NCI-H2081 treated with DMSO at 0.1 percent for 48 hours (cell line): ENCODE results near the gene RWDD4.

Source experiments
- DNase-seq: peaks from one replicate; lab custom pipeline; 2025; lab: John Stamatoyannopoulos, UW

Gene RWDD4

DNA sequence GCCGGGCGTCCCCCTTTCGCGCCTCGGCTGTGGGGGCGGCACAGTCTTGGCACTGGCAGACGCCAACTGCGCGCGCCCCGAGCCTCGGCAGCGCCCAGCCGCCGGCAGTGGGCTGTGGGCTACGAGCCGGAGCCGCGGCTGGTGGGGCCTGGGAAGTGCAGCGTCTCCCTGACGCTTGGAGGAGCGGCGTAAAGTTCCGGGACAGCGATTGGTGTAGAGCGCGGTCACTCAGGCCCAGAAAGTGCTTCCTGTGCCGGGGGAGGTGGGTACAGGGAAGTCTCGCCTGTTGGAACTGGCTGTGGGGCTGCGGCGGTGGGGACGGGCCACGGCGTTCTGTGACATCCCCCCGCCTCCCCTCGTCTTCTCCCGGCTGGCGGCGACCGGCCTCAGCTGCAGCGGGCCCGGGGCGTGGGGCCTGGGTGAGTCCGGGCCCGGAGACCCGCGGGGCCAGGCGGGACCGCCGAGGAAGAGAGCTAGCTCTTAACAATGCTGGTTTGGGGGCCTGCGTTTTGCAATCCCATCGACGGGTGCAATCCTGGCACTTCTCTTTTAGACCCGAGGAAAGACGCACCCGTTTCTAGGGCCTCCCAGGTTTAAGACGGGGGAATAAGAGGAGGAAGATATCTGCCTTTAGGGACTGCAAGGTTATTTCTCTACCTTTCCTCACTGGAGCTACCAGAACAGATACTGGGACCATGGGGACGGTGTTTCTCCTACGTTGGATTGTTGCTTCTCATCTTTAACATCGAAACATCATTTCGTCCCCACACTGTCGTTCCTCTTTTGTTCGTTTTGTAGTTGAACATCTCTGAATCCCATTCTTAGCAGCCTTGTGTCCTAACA is at the start of gene RWDD4, which contains the start of gene TRAPPC11:
RWDD4 (minus strand) TSS at position 157 of the 843 bp plus-strand sequence. CDS start 233 bp downstream, outside the sequence.
TRAPPC11 (plus strand) TSS at position 265 of the 843 bp plus-strand sequence. CDS start 4,575 bp downstream, outside the sequence.
- peak; percentile 60 for DNase-seq

DNA sequence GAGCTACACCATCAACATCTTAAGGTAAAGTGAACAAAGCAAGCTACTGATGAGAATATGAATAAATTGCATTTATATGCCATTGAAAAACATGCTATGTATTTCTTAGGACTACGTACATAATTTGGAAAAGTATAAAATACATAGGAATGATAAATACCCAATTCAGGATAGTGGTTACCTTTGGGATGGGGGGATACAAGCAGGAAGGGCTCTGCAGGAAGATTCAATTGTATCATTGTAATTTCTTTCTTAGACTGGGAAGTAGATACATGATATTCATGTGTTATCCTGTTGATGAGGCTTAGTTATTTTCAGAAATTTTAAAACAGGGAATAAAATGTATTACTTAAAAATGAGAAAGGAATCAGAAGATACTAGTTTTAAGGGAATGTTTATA is 43.5 kb upstream of the RWDD4 start:
- DNase-seq: no peak

- no peak for DNase-seq
Measured at GRCh38 chr4:183700407-183700806, 41.4 kb upstream of the RWDD4 start.

GRCh38 chr4:183698909-183699308 is 39.9 kb upstream of the RWDD4 start:
- DNase-seq: no peak

- no peak for DNase-seq
Measured at GRCh38 chr4:183691897-183692296, 32.9 kb upstream of the RWDD4 start.

GRCh38 chr4:183691006-183691405 is 32.0 kb upstream of the RWDD4 start:
- DNase-seq: no peak

- no peak for DNase-seq
Measured at GRCh38 chr4:183688216-183688615, 29.2 kb upstream of the RWDD4 start.

GRCh38 chr4:183686461-183686860 is 27.5 kb upstream of the RWDD4 start:
- DNase-seq: no peak

- no peak for DNase-seq
Measured at GRCh38 chr4:183681119-183681518, 22.1 kb upstream of the RWDD4 start.

- DNase-seq: no peak
Measured at GRCh38 chr4:183675625-183676024, 16.6 kb upstream of the RWDD4 start.

DNA sequence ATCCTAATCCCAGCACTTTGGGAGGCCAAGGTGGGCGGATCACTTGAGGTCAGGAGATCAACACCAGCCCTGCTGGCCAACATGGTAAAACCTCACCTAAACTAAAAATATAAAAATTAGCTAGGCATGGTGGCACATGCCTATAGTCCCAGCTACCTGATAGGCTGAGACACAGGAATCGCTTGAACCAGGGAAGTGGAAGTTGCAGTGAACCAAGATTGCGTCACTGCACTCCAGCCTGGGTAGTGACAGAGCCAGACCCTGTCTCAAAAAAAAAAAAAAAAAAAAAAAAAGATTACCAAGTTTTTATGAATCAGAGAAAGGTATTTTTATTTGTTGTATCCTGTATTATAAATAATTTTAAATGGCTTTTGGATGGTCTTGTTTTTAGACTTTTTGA is 15.2 kb upstream of the RWDD4 start:
- no peak for DNase-seq

DNA sequence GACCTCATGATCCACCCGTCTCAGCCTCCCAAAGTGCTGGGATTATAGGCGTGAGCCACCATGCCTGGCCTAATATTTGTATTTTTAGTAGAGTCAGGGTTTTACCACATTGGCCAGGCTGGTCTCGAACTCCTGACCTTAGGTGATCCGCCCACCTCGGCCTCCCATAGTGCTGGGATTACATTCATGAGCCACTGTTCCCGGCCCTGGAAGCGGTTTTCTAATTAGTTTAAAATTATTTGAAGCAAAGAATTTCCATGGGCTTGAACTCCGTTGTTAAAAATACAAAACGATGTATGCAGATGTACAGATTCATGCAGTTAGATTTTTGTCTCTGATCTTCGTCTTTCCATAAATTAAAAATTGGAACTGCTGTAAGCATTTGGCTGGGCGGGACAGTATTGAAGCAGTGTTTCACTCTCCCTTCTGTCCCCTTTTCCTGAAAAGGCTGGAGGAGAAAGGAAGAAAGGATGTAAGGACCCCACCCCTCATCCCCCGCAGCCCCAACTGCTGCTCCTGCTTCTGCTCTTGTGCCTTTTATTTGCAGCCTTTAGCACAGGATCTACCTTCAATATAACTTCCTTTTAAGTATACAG is 12.1 kb upstream of the RWDD4 start:
- no peak for DNase-seq

DNA sequence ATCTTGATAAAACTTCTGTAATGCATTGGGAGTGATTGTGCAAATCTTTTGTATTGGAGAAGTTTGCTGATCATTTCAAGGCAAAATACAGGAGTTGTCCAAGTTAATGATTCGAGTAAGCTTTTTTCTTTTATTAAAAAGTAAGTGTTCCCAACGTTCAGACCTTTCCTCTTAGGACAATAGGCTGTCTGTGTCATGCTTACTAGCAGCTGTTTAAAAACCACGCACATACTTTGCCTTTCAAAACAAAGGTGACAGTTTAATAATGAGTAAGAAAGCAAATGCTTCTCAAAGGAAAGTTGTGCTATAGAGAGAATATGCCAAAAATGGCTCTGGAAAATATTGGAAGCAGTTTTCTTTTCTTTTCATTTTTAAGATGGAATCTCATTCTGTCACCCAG is 11.3 kb upstream of the RWDD4 start:
- DNase-seq: no peak

DNA sequence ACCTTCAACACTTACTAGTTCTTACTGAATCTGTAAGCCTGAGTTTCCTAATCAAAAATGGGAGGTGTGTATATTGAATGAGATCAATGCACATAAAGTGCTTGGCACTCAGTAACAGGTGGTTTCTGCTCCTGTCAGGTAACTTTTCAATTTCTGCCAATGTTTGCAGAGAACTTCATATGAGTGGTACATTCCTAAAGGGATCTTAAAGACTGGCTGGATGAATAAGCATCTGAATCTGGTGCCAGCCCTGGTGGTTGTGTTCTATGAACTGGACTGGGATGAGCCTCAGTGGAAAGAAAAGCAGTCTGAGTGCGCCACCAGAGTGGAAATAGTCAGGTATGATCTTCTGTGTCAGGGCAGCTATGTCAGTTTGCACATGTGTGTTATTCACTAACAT is 7.1 kb upstream of the RWDD4 start:
- DNase-seq: no peak

DNA sequence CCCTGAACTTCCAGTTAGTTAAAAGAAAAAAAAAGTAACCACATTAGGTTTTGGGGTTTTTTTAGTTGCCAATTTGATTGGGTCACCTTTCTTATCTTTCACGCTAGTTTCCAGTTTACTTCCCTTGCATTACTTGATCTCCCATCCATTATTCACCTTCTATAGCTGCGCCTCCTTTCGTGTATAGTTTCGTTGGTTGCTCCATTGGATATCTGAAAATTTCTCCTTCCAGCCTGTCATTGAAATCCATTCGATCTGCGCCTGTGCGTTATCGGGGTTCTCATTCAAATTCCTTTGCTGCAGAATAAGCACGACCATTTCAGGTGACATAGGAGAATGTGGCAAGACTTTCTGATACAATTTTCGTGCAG is 872 bp upstream of the RWDD4 start:
- DNase-seq: no peak

DNA sequence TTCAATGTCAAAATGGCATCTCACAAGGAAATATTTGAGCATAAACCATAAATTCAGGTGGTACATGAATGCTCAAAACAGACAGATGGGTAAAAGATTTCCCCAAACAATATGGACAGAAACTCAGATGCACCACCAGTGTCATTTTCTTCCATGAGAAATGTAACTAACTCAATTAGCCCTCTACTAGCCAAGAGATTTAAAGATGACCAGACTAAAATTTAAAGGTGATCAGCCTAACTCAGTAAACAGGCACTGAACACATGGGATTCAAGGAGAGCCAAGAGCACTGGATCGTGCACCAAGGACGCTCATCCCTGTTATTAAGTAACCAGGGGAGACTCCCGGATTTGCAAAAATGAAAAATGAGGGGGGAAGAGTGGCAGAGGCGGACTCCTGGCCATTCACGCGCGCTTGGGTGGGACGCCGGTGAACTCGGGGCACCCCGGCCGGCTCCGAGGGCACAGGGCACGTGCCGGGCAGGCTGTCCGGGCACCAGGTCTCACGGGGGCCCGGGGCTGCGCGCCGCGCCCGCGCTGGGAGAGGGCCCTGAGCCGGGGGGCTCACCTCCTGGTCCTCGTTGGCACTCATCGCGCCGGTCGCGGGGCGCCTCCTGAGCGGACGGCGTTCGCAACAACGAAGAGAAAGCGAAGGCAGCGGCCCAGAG is 490 bp downstream of the RWDD4 start:
- DNase-seq: no peak

GRCh38 chr4:183657564-183657963 is 1.4 kb downstream of the RWDD4 start:
- DNase-seq: no peak

DNA sequence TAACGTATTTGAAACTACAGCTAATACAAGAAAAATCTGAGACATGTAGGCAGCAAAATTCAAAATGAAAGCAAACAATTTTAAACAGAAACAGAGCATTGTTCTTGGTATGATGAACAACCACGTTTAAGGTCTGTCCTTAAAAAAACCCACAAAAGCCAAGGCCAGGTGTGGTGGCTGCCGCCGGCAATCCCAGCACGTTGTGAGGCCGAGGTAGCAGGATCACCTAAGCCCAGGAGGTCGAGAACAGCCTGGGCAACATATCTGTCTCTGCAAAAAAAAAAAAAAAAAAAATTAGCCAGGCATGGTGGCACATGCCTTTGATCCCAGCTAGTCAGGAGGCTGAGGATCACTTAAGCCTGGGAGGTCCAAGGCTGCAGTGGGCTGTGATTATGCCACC is 13.7 kb downstream of the RWDD4 start:
- no peak for DNase-seq

DNA sequence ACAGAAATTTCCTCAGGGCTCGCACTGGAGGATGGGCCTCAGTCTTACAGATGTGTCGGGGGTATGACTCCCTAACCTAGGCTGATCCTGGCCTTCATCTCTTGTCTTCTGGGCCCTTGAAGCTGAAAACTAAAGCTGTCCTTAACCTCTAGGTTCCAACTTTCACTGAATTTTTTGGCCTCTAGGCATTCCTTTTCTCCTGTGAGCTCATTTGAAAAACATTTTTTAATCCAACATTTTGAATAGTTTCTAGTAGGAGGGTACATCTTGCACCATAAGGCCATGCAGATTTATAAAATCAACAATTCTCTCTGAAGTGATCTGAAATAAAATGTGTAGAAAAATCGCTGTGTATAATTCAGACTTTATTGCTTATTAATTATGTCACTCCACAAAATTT is 19.7 kb downstream of the RWDD4 start:
- no peak for DNase-seq

DNA sequence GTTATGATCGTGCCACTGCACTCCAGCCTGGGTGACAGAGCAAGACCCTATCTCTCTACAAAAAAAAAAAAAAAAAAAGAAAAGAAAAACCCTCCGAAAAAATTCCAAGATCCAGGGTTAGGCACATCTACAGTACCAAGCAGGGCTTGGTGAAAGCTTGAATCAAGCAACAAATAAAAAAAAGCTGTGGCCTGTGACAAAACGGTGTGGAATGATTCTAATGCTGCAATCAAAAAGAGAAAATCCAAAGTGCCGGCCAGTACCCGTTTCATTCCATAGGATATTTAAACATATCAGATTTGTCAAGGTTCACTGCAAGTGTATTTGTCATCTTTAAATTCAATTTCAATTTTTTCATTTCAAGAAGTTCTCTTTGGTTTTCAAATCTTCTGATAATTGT is 20.5 kb downstream of the RWDD4 start:
- DNase-seq: no peak

DNA sequence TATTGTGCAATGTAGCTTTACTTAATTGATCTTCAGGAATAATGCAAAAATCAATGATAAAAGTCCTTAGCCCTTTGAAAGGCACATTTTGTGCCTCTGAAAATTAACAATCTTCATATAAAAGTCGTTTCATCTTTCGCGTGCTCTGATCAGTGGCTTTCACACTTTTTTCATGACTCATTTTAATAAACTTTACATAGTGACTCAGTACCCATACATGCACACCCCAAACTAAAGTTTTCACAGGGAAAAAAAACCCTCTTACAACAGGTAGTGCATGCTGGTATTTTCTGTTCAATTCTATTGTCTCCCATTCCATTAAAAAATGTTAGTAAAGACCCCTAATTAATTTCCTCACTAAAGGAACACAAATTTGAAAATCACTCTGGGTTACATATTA is 21.5 kb downstream of the RWDD4 start:
- DNase-seq: no peak

- DNase-seq: no peak
Measured at GRCh38 chr4:183636923-183637322, 22.1 kb downstream of the RWDD4 start.

GRCh38 chr4:183636503-183636902 is 22.5 kb downstream of the RWDD4 start:
- no peak for DNase-seq
